ENCODE results near the gene NFKBIL1.

DNA sequence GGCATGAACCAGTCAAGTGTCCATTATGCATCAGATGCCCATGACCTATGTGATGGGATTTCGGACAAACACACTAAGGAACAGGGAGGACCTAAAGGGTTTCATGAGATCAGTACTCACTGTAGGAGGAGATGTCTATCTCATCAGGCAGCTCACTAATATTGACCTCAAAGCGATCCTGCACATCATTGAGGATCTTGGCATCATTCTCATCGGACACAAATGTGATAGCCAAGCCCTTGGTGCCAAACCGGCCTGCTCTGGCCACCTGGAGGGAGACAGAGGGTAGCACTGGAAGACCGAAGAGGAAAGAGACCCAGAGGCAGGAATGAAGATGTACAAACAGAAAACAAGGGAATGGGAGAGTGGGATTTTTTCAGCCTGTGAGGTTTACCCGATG, 16.7 kb upstream of the NFKBIL1 start:
- no peak for TF ChIP-seq CTCF (IDR thresholded peaks at IDR 0.05; ENCODE audit: insufficient read depth, low read length)
- TF ChIP-seq POLR2AphosphoS5 (IDR thresholded peaks at IDR 0.05; ENCODE audit: low read depth): 0 out of 2 replicates have a peak, but pooled peaks have one; percentile 15
- TF ChIP-seq GABPA (IDR thresholded peaks at IDR 0.05; ENCODE audit: low read depth): no peak
- no peak for TF ChIP-seq REST (IDR thresholded peaks at IDR 0.05; ENCODE audit: insufficient replicate concordance, low read depth)
